Measurements from ENCODE around the gene PPP4R1.

GRCh38 chr18:9608728-9609127 is 5.6 kb downstream of the PPP4R1 start:
- TF ChIP-seq CTCF (IDR thresholded peaks at IDR 0.05; ENCODE audit: insufficient read depth, low read depth, low read length) (no peak), EZH2 (IDR thresholded peaks at IDR 0.05; ENCODE audit: insufficient read depth, low read length) (no peak)

Data from astrocyte (in vitro differentiated cells and primary cell).